SU-DHL-6 (cell line): ENCODE results near the gene GPD2.

Experiments used
- H2AFZ ChIP-seq: fragments of 200-600 bp; sonication (generic); 2 replicates; pipeline ENCODE4 v1.6.1; 2014; ENCODE audit warnings: low read depth, mild to moderate bottlenecking, moderate library complexity, mixed read lengths, antibody characterized with exemption, low read length; ENCODE audit not compliant: severe bottlenecking
- H3F3A ChIP-seq: fragments of 200-600 bp; shearing (Covaris generic); 2 replicates; pipeline ENCODE4 v1.6.0; 2016; ENCODE audit warnings: antibody characterized with exemption, mild to moderate bottlenecking; ENCODE audit not compliant: insufficient read depth
- H3K27ac ChIP-seq: fragments of 200-600 bp; sonication (generic); 2 replicates; pipeline ENCODE4 v1.5.1; 2016; ENCODE audit warnings: low read depth, mild to moderate bottlenecking, low read length, moderate library complexity, mixed read lengths
- H3K27me3 ChIP-seq: fragments of 200-600 bp; sonication (generic), shearing (Covaris generic); 2 replicates; pipeline ENCODE4 v1.6.0; 2014; ENCODE audit warnings: mild to moderate bottlenecking, low read length
- H3K36me3 ChIP-seq: fragments of 200-600 bp; sonication (generic); 2 replicates; pipeline ENCODE4 v1.6.1; 2014; ENCODE audit warnings: mild to moderate bottlenecking, low read length, mixed read lengths
- H3K4me2 ChIP-seq: fragments of 300-600, 200-600 bp; shearing (Covaris generic), sonication (generic); 2 replicates; pipeline ENCODE4 v1.6.0; 2014; ENCODE audit warnings: low read length, low read depth, mild to moderate bottlenecking; ENCODE audit not compliant: poor library complexity, severe bottlenecking
- H3K4me3 ChIP-seq: fragments of 200-600 bp; sonication (generic); 2 replicates; pipeline ENCODE4 v1.5.1; 2014; ENCODE audit warnings: antibody characterized with exemption, low read length, mild to moderate bottlenecking, mixed read lengths; ENCODE audit not compliant: insufficient read depth, poor library complexity, severe bottlenecking
- H3K79me2 ChIP-seq: fragments of 200-600 bp; sonication (generic); 2 replicates; pipeline ENCODE4 v1.6.1; 2014; ENCODE audit warnings: mild to moderate bottlenecking, low read length, moderate library complexity; ENCODE audit not compliant: insufficient read depth
- H3K9ac ChIP-seq: fragments of 200-600 bp; sonication (generic); 2 replicates; pipeline ENCODE4 v1.7.0; 2014; ENCODE audit warnings: mild to moderate bottlenecking, low read length
- H3K9me2 ChIP-seq: fragments of 200-600 bp; sonication (generic); replicated peaks from 2 replicates; pipeline ENCODE4 v1.6.1; 2014; ENCODE audit warnings: low read length; ENCODE audit not compliant: insufficient read depth
- H3K9me3 ChIP-seq: fragments of 200-600 bp; sonication (generic); 2 replicates; pipeline ENCODE4 v1.6.1; 2014; ENCODE audit warnings: low read length, mixed read lengths; ENCODE audit not compliant: insufficient read depth
- H4K20me1 ChIP-seq: fragments of 200-600 bp; sonication (generic); 2 replicates; pipeline ENCODE4 v1.6.1; 2014; ENCODE audit warnings: low read depth, mild to moderate bottlenecking, antibody characterized with exemption, low read length, moderate library complexity, mixed read lengths
- EZH2phosphoT487 ChIP-seq: fragments of 200-600 bp; sonication (generic), shearing (Covaris generic); conservative IDR thresholded peaks from 2 replicates; pipeline ENCODE4 v1.6.1; 2018; ENCODE audit warnings: mild to moderate bottlenecking, antibody characterized with exemption, low read length, moderate library complexity, mixed read lengths
- TF ChIP-seq, protein P1 (sequence below): fragments of 200-600 bp; sonication (generic); IDR thresholded peaks from one replicate; pipeline ENCODE4 v1.5.1; 2017; ENCODE audit warnings: antibody characterized with exemption, mild to moderate bottlenecking, low read length, moderate library complexity; ENCODE audit not compliant: insufficient read depth, poor library complexity, severe bottlenecking

GPD2 gene

GRCh38 chr2:156459720-156460119 lies 23.5 kb downstream of the GPD2 start:
- Histone ChIP-seq H3K36me3 (no peaks in the 10 kb centered on the region), H3K27me3 (no peaks in the 10 kb centered on the region), H3K79me2 (no peaks in the 10 kb centered on the region), H4K20me1 (no peaks in the 10 kb centered on the region), H3K27ac (no peak overlapping the region), H3K9me2 (no peaks in the 10 kb centered on the region), H3K9ac (no peak overlapping the region), H2AFZ (no peak overlapping the region), H3K4me2 (no peak overlapping the region), H3K4me3 (no peak overlapping the region), H3F3A (no peaks in the 10 kb centered on the region), H3K9me3 (no peaks in the 10 kb centered on the region)
- no peak for TF ChIP-seq EZH2phosphoT487
- TF ChIP-seq, protein P1, sequence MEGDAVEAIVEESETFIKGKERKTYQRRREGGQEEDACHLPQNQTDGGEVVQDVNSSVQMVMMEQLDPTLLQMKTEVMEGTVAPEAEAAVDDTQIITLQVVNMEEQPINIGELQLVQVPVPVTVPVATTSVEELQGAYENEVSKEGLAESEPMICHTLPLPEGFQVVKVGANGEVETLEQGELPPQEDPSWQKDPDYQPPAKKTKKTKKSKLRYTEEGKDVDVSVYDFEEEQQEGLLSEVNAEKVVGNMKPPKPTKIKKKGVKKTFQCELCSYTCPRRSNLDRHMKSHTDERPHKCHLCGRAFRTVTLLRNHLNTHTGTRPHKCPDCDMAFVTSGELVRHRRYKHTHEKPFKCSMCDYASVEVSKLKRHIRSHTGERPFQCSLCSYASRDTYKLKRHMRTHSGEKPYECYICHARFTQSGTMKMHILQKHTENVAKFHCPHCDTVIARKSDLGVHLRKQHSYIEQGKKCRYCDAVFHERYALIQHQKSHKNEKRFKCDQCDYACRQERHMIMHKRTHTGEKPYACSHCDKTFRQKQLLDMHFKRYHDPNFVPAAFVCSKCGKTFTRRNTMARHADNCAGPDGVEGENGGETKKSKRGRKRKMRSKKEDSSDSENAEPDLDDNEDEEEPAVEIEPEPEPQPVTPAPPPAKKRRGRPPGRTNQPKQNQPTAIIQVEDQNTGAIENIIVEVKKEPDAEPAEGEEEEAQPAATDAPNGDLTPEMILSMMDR: no peak

DNA sequence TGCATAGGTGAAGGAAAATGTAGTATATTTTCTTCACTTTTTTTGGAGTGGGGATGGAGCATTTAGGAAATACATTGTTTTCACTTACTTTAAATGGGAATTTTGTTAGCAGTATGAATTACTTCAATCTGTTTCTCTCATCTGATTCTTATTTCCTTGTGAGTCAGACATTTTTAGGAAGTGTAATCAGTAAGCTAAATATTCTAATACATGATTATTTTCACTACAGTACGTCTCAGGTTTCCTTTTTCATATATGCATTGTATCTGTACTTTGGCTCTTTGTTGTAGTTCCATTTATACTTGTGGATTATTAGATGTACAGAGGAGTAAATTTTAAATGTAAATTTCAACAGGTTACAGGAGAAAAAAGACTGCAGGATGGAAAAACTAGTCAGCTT lies 27.9 kb downstream of the GPD2 start:
- H3K27me3 ChIP-seq: no peaks in the 10 kb centered on the region
- no peak overlapping the region for H3K4me3 ChIP-seq
- H4K20me1 ChIP-seq: no peaks in the 10 kb centered on the region
- H3K36me3 ChIP-seq: no peaks in the 10 kb centered on the region
- H3K9me3 ChIP-seq: no peaks in the 10 kb centered on the region
- H3K9me2 ChIP-seq: no peaks in the 10 kb centered on the region
- H3K4me2 ChIP-seq: no peak overlapping the region
- H2AFZ ChIP-seq: no peak overlapping the region
- no peak overlapping the region for H3K9ac ChIP-seq
- no peaks in the 10 kb centered on the region for H3K79me2 ChIP-seq
- no peak overlapping the region for H3K27ac ChIP-seq
- H3F3A ChIP-seq: no peaks in the 10 kb centered on the region
- no peak for TF ChIP-seq EZH2phosphoT487
- TF ChIP-seq, protein P1: no peak

DNA sequence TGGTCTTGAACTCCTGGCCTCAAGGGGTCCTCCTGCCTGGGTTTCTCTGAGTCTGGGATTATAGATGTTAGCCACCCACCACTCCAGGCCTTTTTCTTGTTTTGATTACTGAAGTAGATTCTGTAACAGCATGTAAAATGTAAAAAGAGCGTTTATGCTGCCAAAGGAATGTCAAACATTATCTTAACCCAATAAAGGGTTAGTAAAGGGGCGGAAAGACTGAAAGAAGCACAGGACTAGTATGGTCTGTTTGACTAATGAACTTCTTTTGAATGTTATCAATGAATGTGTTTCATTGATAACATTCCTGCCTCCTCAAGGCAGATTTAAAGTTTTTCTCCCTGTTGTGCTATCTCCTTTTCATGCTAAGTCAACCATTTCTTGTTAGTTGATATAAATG lies 29.4 kb downstream of the GPD2 start:
- no peaks in the 10 kb centered on the region for H3K27me3 ChIP-seq
- no peaks in the 10 kb centered on the region for H4K20me1 ChIP-seq
- H3K4me3 ChIP-seq: no peak overlapping the region
- H3K36me3 ChIP-seq: no peaks in the 10 kb centered on the region
- H3K79me2 ChIP-seq: no peaks in the 10 kb centered on the region
- no peak overlapping the region for H3K4me2 ChIP-seq
- no peaks in the 10 kb centered on the region for H3K9me3 ChIP-seq
- no peak overlapping the region for H3K9ac ChIP-seq
- no peaks in the 10 kb centered on the region for H3K9me2 ChIP-seq
- no peak overlapping the region for H2AFZ ChIP-seq
- no peaks in the 10 kb centered on the region for H3F3A ChIP-seq
- no peak for TF ChIP-seq EZH2phosphoT487
- H3K27ac ChIP-seq: no peak overlapping the region

- H3K4me2 ChIP-seq: no peak overlapping the region
- H3K79me2 ChIP-seq: no peaks in the 10 kb centered on the region
Measured at GRCh38 chr2:156466739-156467405, 30.7 kb downstream of the GPD2 start.

More at GRCh38 chr2:156466739-156467405, 30.7 kb downstream of the GPD2 start:
- H4K20me1 ChIP-seq: no peaks in the 10 kb centered on the region
- H3K4me3 ChIP-seq: no peak overlapping the region
- no peak overlapping the region for H3K9ac ChIP-seq
- H3K9me3 ChIP-seq: no peaks in the 10 kb centered on the region
- H3F3A ChIP-seq: no peaks in the 10 kb centered on the region
- TF ChIP-seq EZH2phosphoT487: no peak
- TF ChIP-seq, protein P1: no peak
- H3K27me3 ChIP-seq: no peaks in the 10 kb centered on the region
- H3K27ac ChIP-seq: no peak overlapping the region
- H2AFZ ChIP-seq: no peak overlapping the region
- H3K36me3 ChIP-seq: no peaks in the 10 kb centered on the region
- no peaks in the 10 kb centered on the region for H3K9me2 ChIP-seq
